Keratinocyte (primary cell): ENCODE measurements around the gene ENPP1. TPM values are rescaled to one million over a fixed set of nuclear protein-coding genes. Genes with fewer than 3 reads are reported as not detected.

Experiments
- DNase-seq: peaks from one replicate; pipeline ENCODE4 v3.0.0-alpha.2; 2011; ENCODE audit warnings: low read depth, missing footprints, low spot score
- FAIRE-seq: peaks from 2 replicates; lab custom pipeline; 2011; peaks lifted over from hg19 to GRCh38; lab: Jason Lieb, UNC
- H2AFZ ChIP-seq: 2 replicates; pipeline ENCODE4 v1.6.0; 2012; ENCODE audit warnings: low read length, control low read depth, inconsistent platforms; ENCODE audit not compliant: control insufficient read depth
- H3K27ac ChIP-seq: 2 replicates; pipeline ENCODE4 v1.5.1; 2011; ENCODE audit warnings: low read length; ENCODE audit not compliant: control insufficient read depth, insufficient read depth
- H3K27me3 ChIP-seq: 3 replicates; pipeline ENCODE4 v1.6.0; 2011; ENCODE audit warnings: low read length; ENCODE audit not compliant: control insufficient read depth, insufficient read depth; ENCODE audit errors: extremely low read depth
- H3K36me3 ChIP-seq, 2 experiments: 2 replicates in 1 of 2; 3 replicates in 1 of 2; pipeline ENCODE4 v1.5.1; 2011; ENCODE audit warnings: low read length in 2 of 2, mild to moderate bottlenecking in 1 of 2; ENCODE audit not compliant: control insufficient read depth in 2 of 2, insufficient read depth in 2 of 2; ENCODE audit errors: extremely low read depth in 1 of 2
- H3K4me1 ChIP-seq: 3 replicates; pipeline ENCODE4 v1.5.1; 2011; ENCODE audit warnings: low read length; ENCODE audit not compliant: control insufficient read depth, insufficient read depth; ENCODE audit errors: extremely low read depth
- H3K4me2 ChIP-seq: 3 replicates; pipeline ENCODE4 v1.6.0; 2011; ENCODE audit warnings: low read depth, low read length; ENCODE audit not compliant: control insufficient read depth, insufficient read depth; ENCODE audit errors: extremely low read depth
- H3K4me3 ChIP-seq, 3 experiments: fragments of 200-600 bp in 1 of 3; sonication (generic) in 1 of 3; 2 replicates in 2 of 3; 3 replicates in 1 of 3; pipeline ENCODE4 v1.5.1; 2011 to 2016; ENCODE audit warnings: low read length in 3 of 3, mild to moderate bottlenecking in 3 of 3, control low read depth in 2 of 3, inconsistent platforms in 1 of 3, low read depth in 1 of 3, mixed read lengths in 1 of 3, mixed run types in 1 of 3, moderate library complexity in 1 of 3; ENCODE audit not compliant: control insufficient read depth in 2 of 3, insufficient read depth in 2 of 3; ENCODE audit errors: extremely low read depth in 1 of 3
- H3K79me2 ChIP-seq: 2 replicates; pipeline ENCODE4 v1.6.0; 2012; ENCODE audit warnings: low read length; ENCODE audit not compliant: control insufficient read depth, insufficient read depth
- H3K9ac ChIP-seq: 3 replicates; pipeline ENCODE4 v1.6.0; 2011; ENCODE audit warnings: low read length; ENCODE audit not compliant: control insufficient read depth, insufficient read depth; ENCODE audit errors: extremely low read depth
- H3K9me1 ChIP-seq: 3 replicates; pipeline ENCODE4 v1.6.0; 2011; ENCODE audit warnings: low read length; ENCODE audit not compliant: control insufficient read depth, insufficient read depth; ENCODE audit errors: extremely low read depth
- H3K9me3 ChIP-seq: 2 replicates; pipeline ENCODE4 v1.5.1; 2012; ENCODE audit warnings: low read depth, low read length; ENCODE audit not compliant: control insufficient read depth
- H4K20me1 ChIP-seq: 3 replicates; pipeline ENCODE4 v1.6.0; 2011; ENCODE audit warnings: low read length; ENCODE audit not compliant: control insufficient read depth, insufficient read depth; ENCODE audit errors: extremely low read depth
- CTCF ChIP-seq, 3 experiments: IDR thresholded peaks in 1 of 3; conservative IDR thresholded peaks in 1 of 3; optimal IDR thresholded peaks in 1 of 3; 2 replicates in 2 of 3; 3 replicates in 1 of 3; pipeline versions ENCODE3 to v1.5.1; 2011; ENCODE audit warnings: low read length in 3 of 3, mild to moderate bottlenecking in 3 of 3, moderate library complexity in 2 of 3, control low read depth in 1 of 3, inconsistent platforms in 1 of 3; ENCODE audit not compliant: insufficient read depth in 2 of 3; ENCODE audit errors: extremely low read depth in 1 of 3
- EZH2 ChIP-seq: IDR thresholded peaks from one replicate; pipeline ENCODE4 v1.6.1; 2012; ENCODE audit warnings: inconsistent platforms, mild to moderate bottlenecking, low read length, moderate library complexity
- dilution Hi-C: fragments of 300-500 bp; cut with MboI; formaldehyde crosslinking; loops from one replicate; pipeline ENCODE4 v1.7.0; 2020; ENCODE audit warnings: low sequenced_read_pairs; ENCODE audit not compliant: extremely low pct_ligation_motif_present
- polyA plus RNA-seq, 5 experiments: library from polyadenylated mRNA; depleted of rRNA in 3 of 5; stranded (reverse) in 3 of 5; stranded (forward) in 1 of 5; unstranded in 1 of 5; fragments of >200 nt; gene quantifications; 1 replicate in 1 of 5; 2 replicates in 3 of 5; 3 replicates in 1 of 5; pipeline versions ENCODE4 v1.2.1 to v1.2.3, GENCODE V29; 2011 to 2012; ENCODE audit warnings: missing spikeins in 2 of 5, low read depth in 1 of 5, low replicate concordance in 1 of 5

The ENPP1 gene
- polyA plus RNA-seq, 1 donor (not counting 4 experiments of a cell fraction or from before 2014, with no cell fraction given), result 0.34 TPM

- Histone ChIP-seq H3K27me3 (peaks cover 3% of the 10 kb centered on the region), H3K4me1 (no peaks in the 10 kb centered on the region), H3K36me3 (no peaks in the 10 kb centered on the region), H3K79me2 (no peaks in the 10 kb centered on the region), H3K27ac (no peak overlapping the region), H3K9me3 (no peaks in the 10 kb centered on the region), H3K4me3 (no peak overlapping the region), H3K9me1 (no peaks in the 10 kb centered on the region), H3K9ac (no peak overlapping the region), H4K20me1 (no peaks in the 10 kb centered on the region), H3K4me2 (no peak overlapping the region), H2AFZ (no peak overlapping the region)
- no peak for TF ChIP-seq EZH2
- no peak for TF ChIP-seq CTCF (optimal IDR thresholded peaks at IDR 0.05 in 1 of 3, IDR thresholded peaks at IDR 0.05 in 1 of 3, conservative IDR thresholded peaks at IDR 0.05 in 1 of 3; ENCODE audit: extremely low read depth in 1 of 3, insufficient read depth in 2 of 3, low read length in 3 of 3)
- no peak for FAIRE-seq
- no peak for DNase-seq
- dilution Hi-C loops, result no loop called here
Observed at GRCh38 chr6:131819572-131820124, 11.8 kb downstream of the ENPP1 start.

- Histone ChIP-seq H3K79me2 (no peaks in the 10 kb centered on the region), H3K27me3 (peaks cover 3% of the 10 kb centered on the region), H3K4me2 (no peak overlapping the region), H3K4me3 (no peak overlapping the region), H2AFZ (no peak overlapping the region), H4K20me1 (no peaks in the 10 kb centered on the region), H3K9ac (no peak overlapping the region), H3K9me3 (no peaks in the 10 kb centered on the region), H3K27ac (no peak overlapping the region), H3K9me1 (no peaks in the 10 kb centered on the region), H3K4me1 (no peaks in the 10 kb centered on the region), H3K36me3 (no peaks in the 10 kb centered on the region)
- dilution Hi-C loops, result no loop called here
- FAIRE-seq, result no peak
- TF ChIP-seq EZH2 (no peak), CTCF (optimal IDR thresholded peaks at IDR 0.05 in 1 of 3, IDR thresholded peaks at IDR 0.05 in 1 of 3, conservative IDR thresholded peaks at IDR 0.05 in 1 of 3; ENCODE audit: extremely low read depth in 1 of 3, insufficient read depth in 2 of 3, low read length in 3 of 3) (no peak)
- DNase-seq, result no peak
Observed at GRCh38 chr6:131821010-131821807, 13.4 kb downstream of the ENPP1 start.
